ENCODE results near the gene AUTS2.

- TF ChIP-seq MAX (CRISPR knock-in tag; IDR thresholded peaks at IDR 0.05) = no peak
- TF ChIP-seq CTCF (IDR thresholded peaks at IDR 0.05) = no peak
- TF ChIP-seq USF2 (CRISPR knock-in tag; IDR thresholded peaks at IDR 0.05) = no peak
- no peak for TF ChIP-seq CDX4 (CRISPR knock-in tag; IDR thresholded peaks at IDR 0.05; ENCODE audit: borderline replicate concordance)
- no peak for TF ChIP-seq ATF2 (CRISPR knock-in tag; IDR thresholded peaks at IDR 0.05; ENCODE audit: borderline replicate concordance, low read depth)
- TF ChIP-seq ZNF416 (CRISPR knock-in tag; IDR thresholded peaks at IDR 0.05) = no peak
- no peak for TF ChIP-seq ZBTB43 (CRISPR knock-in tag; IDR thresholded peaks at IDR 0.05)
- no peak for TF ChIP-seq KAT7 (CRISPR knock-in tag; IDR thresholded peaks at IDR 0.05; ENCODE audit: borderline replicate concordance)
- no peak for TF ChIP-seq NR1H2 (CRISPR knock-in tag; IDR thresholded peaks at IDR 0.05)
- no peak for TF ChIP-seq USF1 (CRISPR knock-in tag; IDR thresholded peaks at IDR 0.05)
- TF ChIP-seq SP1 (CRISPR knock-in tag; conservative IDR thresholded peaks at IDR 0.05) = no peak
- no peak for TF ChIP-seq ARID4B (CRISPR knock-in tag; IDR thresholded peaks at IDR 0.05; ENCODE audit: borderline replicate concordance)
- no peak for TF ChIP-seq NR2C2 (CRISPR knock-in tag; IDR thresholded peaks at IDR 0.05)
- TF ChIP-seq ELF4 (CRISPR knock-in tag; IDR thresholded peaks at IDR 0.05; ENCODE audit: low read depth) = no peak
Measured at GRCh38 chr7:69889338-69889975, 291.2 kb downstream of the AUTS2 start.
